Fibroblast of peridontal ligament (primary cell): ENCODE data around the gene CHRNA9.

Source experiments
- DNase-seq: peaks from one replicate; pipeline ENCODE4 v3.0.0-alpha.2; 2010; ENCODE audit errors: extremely low read depth

Gene CHRNA9

DNA sequence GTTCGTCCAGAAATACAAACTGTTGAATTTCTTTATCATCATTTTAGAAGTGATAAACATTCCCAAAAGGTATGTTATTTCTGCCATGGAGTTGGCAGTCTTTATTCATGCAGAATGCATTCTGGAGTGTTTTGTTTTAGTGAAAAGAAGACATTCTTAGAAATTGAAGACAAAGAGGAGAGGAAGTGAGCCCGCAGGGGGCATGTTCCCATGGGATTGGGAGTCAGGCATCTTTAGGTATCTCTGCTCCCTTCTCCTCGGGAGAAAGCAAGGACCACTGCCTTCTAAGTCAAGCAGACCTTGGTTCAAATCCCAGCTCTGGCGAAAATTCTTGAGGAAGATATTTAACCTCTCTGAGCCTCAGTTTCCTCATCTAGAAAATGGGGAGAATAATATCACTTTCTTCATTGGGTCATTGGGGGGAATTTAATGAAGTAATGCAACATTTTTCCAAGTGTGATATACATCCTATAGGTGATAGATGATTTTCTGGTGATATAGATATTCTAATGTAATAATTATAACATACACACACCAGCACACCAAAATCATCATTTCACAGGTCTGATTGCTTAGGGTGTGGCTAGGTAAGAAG is 26.5 kb upstream of the CHRNA9 start:
- DNase-seq = no peak

DNA sequence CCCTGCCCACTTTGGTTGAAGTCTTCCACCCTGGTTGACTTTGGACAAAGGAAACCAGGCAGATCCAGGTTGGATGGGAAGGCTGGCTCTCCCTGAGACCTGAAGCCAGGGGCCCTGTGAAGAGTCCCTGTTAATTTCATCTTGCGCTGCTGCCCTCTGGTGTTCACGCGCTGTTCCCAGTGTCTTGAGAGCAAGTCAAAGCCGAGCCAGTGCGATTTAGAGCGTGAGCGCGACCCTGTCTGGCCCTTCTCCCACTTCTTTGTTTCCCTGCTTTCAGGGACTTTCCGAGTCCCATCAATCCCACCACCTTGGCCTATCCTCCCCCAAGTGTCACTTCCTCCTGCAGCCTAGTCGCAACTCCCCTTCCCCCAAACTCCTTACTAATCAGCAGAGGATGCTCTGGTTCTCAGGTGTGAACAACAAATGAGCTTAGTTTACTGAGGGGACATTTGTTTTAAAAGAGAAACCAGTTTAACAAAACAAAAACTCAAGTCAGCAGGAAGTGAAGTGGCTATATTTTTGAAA is 25.8 kb upstream of the CHRNA9 start:
- peak; percentile 84 for DNase-seq

DNA sequence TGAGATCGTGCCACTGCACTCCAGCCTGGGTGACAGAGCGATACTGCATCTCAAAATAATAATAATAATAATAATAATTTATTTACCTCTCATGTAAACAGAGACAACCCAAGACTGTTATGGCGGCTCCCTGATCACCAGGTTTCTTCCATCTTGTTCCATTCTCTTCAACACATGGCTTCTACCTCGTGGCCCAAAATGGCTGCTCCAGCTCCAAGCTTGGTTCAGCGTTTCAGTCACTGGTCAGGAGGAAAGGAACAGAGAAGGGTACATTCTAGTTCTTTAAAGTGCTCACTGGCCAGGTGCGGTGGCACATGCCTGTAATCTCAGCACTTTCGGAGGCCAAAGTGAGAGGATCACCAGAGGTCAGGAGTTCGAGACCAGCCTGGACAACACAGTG is 24.9 kb upstream of the CHRNA9 start:
- DNase-seq = no peak

DNA sequence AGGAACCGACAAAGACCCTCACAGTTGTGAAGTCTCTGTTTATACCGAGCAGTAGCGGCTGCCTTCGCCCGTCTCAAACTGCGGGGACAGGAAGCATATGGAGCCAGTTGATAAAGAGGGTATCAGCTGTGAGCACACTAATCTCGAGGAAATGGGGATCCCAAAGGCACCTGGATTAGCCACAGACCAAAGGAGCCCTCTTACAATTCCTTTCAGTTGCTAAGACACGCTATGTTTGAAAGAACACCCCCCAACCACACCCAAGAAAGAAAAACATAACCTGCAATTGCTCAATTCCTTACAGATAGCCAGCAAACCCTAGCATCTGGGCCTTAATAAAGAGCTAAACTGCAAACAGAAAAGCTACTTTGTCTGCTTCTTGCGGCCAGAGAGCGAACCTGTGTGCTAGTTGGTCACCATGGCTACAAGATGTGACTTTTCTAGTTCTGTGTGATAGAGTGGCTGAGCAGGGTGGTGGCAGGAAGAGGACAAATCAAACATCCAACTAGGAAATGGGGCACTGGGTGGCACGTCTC is 23.3 kb upstream of the CHRNA9 start:
- no peak for DNase-seq

DNA sequence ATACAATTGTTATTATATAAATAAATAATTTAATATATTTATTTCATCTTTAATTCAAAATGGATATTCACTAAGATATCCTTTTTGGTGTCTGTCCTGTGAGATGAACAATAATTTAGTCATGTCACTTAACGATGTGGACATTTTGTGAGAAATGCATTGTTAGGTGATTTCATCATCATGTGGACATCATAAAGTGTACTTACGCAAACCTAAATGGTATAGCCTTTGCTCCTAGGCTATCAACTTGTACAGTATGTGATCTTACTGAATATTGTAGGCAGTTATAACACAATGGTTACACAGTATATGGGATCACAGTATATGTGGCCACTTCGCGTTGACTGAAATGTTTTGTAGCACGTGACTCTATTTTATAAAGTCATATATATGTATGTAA is 20.2 kb upstream of the CHRNA9 start:
- DNase-seq = no peak

DNA sequence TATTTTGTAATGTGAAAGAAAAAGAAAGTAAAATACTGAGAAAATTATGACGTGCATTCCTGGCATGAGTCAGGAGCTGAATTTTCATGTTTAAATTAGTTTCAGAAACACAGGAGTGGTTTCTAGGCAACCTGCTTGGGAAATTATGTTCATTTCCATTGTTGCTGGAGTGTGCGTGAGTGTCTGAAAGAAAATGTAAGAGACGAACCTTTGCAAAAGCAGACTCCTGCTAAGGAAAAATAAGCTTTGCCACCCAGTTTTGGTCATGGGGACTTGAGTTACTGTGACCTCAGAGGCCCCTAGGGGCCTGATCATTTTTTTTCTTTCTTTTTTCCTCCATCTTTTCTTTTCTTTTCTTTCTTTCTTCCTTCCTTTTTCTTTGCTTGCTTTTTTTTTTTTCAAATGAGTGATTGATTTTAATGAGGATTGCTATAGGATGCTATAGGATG is 18.8 kb upstream of the CHRNA9 start:
- peak; percentile 99 for DNase-seq

DNA sequence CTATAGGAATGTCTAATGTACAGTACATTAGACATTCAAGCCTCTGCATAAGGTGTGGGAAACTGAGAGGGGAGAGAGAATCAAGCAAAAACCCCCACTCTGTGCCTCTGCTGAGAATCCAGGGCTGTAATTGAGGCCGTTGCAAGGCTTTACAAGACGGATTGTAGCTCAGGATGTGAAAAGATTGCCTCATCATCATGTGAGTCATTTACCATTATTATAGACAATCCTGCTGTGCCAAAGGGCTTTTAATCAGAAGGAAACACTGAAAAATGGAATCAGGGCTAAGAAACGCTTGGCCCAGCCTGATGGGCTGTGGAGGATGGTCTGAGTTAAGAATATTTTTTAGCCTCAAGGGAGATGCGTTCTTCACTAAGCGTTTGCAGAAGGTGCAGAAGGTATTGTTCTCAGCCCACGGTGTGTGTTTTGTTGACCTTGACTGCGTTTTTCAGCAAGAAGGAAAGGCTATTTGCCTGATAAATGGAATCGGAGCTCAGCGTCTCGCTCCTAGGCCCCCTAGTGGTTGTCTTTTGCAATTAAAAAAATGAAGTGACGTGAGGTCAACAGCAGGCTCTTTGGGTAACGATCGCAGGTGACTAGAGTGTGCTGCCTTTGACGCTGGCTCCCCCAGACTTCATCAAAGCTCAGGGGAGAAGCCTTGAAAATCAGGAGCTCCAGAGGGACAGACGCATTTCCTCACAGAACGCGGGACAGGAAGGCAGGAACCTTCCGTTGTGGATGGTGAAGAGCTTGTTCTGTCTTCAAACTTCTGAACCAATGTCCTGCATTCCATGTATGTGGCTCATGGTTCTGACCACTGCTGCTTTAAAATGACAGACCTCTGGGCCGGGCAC is 18.1 kb upstream of the CHRNA9 start:
- DNase-seq = peak; percentile 98

DNA sequence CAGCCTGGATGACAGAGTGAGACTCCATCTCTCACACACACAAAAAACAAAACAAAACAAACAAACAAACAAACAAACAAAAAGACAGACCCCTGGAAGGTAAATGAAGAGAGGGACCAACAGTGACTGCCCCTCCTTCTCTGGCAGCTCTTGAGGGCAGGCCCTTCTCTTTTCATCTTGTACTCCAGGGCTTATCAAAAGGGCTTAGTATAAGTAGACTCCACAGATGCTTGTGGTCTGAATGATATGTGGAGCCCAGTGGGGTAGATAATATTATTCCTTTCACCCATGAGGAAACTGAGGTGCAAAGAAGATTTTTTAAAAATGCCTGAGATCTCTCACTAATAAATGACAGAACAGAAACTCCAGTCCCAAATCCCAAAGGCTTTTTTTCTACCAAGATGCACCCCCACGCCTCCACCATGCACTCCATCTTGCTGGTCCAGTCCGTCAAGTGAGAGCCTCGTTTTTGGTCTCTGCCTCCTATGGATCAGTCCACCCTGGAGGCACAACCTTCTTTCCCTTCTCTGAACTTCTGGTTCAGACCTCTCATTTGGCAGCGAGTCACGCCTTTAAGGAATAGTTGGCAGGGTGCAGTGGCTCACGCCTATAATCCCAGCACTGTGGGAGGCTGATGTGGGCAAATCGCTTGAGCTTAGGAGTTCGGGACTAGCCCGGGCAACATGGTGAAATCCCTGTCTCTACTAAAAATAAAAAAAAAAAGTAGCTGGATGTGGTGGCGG is 17.0 kb upstream of the CHRNA9 start:
- DNase-seq = no peak

DNA sequence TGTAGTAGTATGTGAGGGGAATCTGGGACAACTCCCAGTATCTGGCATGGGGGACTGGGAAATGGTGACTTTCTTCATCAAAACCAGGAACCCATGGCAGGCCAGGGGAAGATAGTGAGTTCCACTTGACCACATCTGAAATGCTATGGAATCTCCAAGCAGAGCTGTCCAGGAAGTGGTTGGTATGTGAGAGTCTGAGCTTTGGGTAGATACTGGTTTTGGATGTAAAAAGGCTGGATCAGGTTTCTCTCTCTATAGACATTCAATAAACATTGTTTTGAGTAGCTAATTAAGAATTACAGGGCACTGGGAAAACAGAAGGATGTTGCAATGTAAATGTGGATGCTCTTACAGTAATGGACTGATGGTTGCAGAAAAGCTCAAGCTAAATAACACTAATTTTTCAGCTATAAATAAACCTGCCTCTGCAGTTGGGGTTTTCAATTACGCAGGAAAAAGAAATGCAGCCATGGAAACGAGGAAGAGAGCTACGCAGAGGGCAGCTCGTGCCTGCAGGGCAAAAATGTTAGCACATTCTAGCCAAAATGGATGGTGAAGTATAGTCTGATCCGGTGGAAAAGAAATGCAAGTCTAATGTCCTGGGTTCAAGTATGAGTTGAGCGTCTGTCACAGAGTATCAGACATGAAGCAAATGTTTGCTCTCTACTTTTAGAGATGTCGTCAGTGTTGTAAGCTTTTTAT is 13.4 kb upstream of the CHRNA9 start:
- peak; percentile 99 for DNase-seq

DNA sequence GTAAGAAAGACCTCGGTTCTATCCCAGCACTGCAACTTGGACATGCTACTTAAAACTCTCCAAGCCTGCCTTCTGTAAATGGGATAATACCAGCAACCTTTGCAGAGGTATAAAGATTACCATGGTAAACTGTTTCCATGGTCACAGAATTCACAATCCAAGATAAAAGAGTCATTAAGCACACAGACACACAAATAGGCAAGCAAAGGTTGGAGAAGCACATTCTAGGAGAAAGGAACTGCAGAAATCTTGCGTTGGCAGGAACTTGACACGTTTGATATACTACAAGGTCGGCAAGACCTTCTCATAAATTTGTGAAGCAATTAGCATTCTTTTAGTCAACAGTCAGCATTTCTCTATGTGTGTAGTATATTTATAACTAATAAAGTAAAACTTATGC is 12.3 kb upstream of the CHRNA9 start:
- DNase-seq = no peak

DNA sequence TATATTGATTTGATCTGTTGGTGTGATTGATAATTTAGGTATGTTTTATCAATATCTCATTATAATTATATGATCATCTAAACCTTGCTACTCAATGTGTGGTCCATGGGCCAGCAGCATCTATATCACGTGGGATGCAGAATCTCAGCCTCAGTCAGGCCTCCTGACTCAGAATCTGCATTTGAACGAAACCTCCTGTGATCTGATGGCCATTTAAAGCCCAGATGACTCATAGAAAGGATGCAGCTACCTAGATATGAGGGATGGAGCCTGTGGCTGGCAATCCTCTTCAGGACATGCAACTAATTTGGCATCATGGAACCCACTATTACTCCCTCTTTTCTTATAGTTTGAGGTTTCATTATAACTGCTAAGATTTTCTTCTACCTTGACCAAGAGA is 11.3 kb upstream of the CHRNA9 start:
- DNase-seq = no peak

DNA sequence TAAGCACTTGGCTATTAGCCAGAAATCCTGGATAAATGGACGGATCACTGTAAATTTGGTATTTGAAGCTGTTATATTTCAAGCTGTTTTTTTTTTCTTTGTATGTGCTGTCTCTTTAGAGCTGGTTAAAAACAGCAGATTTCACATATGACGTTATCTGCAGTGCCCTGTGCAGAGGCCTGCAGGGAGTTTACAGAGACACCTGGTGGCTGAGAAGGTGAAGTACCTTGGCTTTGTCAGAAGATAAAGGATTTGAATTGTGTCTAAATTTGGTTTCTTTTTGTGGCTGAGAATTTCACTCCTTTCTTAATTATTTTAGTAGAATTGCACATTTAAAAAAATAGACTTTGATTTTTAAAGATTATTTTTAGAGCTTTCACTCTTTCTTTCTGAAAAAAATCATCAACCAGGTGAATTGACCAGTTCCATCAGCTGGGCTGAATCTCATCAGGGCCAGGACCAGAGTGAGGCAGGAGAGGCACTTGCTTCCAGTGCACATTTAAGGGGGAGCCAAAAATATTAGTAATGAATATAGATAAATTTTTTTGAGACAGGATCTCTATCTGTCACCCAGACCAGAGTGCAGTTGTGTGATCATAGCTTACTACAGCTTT is 9.6 kb upstream of the CHRNA9 start:
- DNase-seq = peak; percentile 81

DNA sequence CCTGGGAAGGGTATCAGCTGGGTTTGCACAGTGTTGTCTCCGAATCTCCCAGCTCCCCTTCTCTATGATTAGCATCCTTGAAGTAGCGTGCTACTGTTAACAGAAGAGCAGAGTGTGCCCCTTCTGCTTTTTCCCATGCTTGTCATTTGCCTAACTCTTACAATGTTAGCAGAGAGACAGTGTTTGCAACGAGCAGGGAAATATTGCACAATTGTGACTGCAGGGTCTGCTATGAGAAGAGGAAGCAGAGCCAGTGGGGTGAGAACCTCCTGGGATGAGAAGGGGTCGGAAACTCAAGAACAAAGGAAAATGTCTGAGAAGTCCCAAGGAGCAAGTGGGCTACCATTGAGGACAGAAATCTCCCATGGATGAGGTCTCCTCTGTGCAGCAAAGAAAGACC is 7.8 kb upstream of the CHRNA9 start:
- DNase-seq = no peak

DNA sequence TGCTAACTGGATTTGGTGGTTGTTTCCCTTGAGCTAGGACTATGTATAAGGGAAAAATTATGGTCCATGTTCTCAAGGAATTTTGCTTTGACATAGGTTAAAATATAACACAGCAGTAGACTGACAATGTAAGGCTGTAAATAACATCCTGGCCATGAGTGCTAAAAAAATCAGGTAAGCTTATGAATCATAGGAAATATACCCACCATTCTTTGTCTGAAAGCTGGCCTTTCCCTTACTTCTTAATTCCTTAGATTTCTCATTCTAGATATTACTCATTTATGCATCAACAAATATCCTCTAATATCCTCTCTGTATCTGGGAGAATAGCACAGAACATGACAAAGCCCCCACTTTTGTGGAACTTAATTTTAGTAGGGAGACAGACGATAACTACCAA is 6.8 kb upstream of the CHRNA9 start:
- DNase-seq = no peak

DNA sequence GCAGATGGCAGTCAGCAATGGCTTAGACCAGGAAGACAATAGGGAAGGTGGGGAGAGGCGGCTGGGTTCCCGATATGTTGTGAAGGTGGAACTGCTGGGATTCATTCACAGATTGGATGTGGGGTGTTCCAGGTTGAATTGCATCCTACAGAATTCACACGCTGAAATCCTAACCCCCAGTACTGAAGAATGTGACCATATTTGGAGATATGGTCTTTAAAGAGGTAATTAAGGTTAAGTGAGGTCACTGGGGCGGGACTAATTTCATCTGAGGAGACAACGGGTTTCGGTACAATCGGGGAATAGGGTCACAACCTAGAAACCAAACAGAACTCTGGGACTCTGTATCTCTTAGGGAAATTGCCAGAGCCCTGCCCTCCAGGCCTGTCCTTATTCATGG is 5.3 kb upstream of the CHRNA9 start:
- DNase-seq = no peak

DNA sequence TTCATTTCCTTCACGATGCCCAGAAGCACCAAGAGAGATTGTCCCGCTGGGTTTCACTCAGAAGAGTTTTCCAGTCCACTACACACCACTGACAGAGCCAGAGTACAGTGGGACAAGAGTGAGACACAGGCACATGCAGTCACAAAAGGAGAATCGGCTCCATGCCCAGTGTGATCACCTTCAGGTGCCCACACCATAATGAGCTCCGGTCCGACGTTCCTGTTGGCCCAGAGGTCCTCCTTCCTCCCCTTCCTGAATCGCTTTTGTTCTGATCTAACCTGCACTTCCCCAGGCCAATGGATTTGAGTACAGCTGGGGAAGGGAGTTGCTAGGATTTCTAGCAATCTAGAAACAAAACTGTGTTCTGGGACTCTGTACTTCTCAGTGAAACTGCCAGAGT is 4.6 kb upstream of the CHRNA9 start:
- no peak for DNase-seq

DNA sequence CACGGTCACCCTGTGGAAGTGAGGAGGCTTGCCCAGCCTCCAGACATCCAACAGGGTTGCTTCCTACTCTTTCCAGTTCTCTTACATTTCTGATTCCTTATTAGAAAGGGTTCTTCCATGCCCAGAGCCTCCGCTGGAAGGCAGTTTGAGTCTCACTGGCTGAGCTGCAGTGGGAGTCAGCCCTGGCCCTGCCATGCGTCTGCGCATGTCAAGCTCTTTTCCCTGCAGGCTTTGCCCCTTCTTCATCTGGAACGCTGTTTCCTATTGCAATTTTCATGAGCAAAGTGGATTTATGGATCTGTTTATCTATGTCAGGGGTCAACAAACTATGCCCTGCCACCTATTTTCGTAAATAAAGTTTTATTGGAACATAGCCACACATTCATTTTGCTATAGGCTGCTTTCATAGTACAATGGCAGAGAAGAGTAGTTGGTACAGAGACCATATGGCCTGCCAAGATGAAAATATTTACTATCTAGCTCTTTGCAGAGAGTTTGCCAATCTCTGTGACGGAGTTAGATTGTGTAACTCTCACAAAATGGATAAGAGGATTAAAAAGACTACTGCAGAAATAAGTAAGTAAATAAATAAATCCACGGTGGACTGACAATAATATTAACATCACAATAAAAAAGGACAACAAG is 3.9 kb upstream of the CHRNA9 start:
- DNase-seq = no peak

DNA sequence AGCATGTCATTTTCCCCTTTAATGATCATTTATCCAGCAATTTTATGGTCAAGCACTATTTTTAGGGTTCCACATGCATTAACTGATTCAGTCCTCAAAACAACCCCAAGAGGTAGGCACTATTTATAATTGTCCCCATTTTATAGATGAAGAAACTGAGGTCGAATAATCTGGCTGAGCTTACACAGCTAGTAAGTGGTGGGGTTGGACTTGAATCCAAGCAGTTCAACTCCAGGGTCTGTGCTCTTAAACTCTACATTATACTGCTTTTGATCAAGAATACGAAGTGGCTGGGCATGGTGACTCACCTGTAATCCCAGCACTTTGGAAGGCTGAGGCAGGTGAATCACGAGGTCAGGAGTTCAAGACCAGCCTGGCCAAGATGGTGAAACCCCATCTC is 3.2 kb upstream of the CHRNA9 start:
- no peak for DNase-seq

DNA sequence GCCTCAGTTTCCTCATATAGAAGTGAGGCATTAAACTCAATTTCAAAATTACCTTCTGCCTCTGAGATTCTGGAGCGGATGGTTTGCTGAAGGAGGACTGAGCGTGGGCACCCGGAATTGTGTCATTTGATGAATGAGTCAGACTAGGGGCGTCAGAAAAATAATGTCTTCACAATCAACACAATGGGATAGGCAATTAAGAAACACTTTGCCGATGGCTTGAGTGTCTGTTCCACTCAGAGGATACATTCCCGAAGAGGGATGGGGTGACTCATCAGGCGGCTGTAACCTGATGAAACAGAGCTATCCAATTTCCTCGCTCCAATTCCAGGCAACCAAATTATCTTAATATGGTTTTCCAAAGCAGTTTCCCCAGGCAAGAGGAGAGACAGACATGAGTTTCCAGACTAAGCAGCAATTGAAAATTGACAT is 1.2 kb upstream of the CHRNA9 start:
- DNase-seq = peak; percentile 85

DNA sequence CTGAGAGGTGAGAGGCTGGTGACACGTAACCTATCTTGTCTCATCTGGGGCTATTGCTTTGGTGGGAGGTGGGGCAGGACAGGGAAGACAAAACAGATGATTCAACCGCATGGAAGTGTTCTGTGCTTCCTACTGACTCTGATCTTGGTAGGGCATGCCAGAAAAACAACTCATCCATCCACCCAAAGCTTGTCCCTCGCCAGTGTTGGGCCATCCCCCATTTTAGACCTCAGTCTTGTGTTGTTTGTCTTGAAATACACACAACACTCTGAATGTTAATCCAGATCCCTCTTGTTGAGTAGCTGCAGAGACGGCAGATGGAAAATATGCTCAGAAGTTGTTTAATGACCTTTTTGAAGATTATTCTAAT is 377 bp downstream of the CHRNA9 start:
- DNase-seq = no peak

DNA sequence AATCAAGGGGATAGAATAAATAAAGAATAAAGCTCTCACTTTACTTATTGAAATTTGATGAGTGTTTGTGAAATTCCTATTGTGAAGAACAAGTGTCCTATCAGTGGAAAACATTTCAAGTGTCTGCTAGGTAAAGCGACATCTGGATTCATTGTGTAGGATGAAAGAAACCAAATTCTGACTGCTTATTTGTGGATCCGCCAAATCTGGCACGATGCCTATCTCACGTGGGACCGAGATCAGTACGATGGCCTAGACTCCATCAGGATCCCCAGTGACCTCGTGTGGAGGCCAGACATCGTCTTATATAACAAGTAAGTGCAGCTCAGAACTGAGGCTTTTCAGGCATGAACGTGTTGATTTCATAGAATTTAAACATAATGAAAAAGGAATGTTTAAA is 1.9 kb downstream of the CHRNA9 start:
- DNase-seq = no peak
